ENCODE results near the gene KIAA1671.

Gene KIAA1671

GRCh38 chr22:25084405-25085107 lies 132.0 kb downstream of the KIAA1671 start:
- no peak for DNase-seq

- DNase-seq = peak in 1 of 51 donors; percentile 26
These were observed 132.6 kb downstream of the KIAA1671 start for GRCh38 chr22:25085156-25085555.

GRCh38 chr22:25085930-25086901 lies 133.7 kb downstream of the KIAA1671 start:
- DNase-seq = no peak

DNA sequence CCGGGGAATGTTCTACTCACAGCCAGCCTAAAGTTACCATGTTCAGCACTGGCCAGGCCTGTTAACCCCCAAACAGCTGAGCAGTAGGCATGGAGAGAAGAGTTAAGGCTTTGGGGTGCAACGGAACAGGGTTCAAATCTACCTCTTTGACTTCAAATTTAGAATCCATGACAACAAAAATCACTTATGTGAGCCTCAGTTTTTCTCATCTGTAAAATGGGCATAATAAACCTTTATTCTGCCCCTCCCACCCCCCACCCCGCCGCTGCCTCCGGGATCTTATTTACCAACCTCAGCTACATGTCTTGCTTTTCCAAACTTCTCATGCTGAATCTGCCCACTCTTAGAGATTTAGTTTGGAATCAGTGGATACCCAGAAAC lies 134.4 kb downstream of the KIAA1671 start:
- no peak for DNase-seq

- no peak for DNase-seq
These were observed 137.8 kb downstream of the KIAA1671 start for GRCh38 chr22:25090225-25090890.

- peak in 4 of 51 donors; percentile 14 to 36 (median 30) for DNase-seq
These were observed 138.9 kb downstream of the KIAA1671 start for GRCh38 chr22:25091458-25091857.

DNA sequence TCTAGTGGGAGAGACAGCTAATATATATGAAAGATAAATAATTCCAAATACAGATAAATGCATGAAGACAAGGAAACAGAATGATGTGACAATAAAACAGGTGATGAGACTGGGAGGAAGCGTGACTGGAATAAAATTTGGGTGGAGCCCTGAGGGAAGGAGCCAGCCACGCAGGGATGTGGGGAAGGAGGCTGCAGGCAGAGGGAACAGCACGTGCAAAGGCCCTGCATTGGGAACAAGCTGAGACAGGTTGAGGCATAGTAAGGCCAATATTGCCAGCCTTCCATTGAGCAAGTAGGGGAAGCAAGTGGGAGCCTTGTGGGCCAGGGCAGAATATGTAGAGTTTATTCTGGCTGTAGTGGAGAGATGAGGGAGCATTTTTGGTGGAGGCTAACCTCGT lies 139.6 kb downstream of the KIAA1671 start:
- DNase-seq = peak in 1 of 51 donors; percentile 32

GRCh38 chr22:25094579-25094978 lies 142.1 kb downstream of the KIAA1671 start:
- no peak for DNase-seq

- no peak for DNase-seq
These were observed 143.4 kb downstream of the KIAA1671 start for GRCh38 chr22:25095869-25096268.

DNA sequence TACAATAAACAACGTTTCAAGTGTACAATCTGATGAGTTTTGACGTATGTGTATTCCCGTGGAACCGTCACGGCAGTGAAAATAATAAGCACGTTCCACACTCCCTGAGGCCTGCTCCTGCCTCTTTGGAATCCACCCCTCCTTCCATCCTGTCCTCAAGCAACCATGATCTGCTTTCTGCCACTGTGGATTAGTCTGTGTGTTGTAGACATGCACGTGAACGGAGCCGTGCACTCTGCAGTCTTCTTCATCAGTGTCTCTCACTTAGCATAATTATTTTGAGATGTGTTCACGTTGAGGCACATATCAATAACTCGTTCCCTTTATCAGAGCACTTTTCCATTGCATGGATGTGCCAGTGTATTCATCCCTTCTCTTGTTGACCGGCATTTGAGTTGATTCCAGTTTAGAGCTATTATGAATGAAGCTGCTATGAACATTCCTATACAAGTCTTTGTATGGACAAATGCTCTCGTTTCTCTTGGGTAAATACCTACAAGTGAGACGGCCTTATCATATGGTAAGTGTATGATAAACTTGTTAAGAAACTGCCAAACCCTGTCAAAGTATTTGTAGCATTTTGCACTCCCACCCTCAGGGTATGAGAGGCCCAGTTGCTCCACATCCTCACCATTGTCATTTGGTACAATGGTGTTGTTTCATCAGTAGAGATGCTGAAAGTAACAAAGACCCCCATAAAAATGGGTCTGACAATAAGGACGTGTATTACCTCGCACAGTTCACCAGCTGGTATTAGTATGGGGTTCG lies 144.3 kb downstream of the KIAA1671 start:
- no peak for DNase-seq

GRCh38 chr22:25098445-25099081 lies 146.0 kb downstream of the KIAA1671 start:
- peak in 3 of 51 donors; percentile 12 to 69 (median 14) for DNase-seq

DNA sequence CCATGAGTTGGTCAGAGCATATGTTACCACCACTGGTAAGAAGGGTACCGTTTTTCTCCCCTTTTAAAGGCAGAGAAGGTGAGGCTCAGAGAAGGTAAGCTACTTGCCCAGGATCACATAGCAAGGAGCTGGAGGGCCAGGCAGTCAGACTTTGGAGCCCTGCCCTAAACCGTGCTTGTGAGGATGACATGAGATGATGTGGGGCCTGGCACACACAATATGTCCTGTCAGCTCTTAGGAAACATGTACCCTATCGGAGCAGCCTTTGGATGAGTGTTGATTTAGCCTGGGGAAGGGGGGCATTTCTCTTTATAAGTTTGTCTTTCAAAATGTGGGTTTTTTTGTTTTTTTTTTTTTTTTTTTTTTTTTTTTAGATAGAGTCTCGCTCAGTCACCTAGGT lies 146.7 kb downstream of the KIAA1671 start:
- DNase-seq = no peak

- no peak for DNase-seq
These were observed 147.9 kb downstream of the KIAA1671 start for GRCh38 chr22:25100402-25100801.

- no peak for DNase-seq
These were observed 148.4 kb downstream of the KIAA1671 start for GRCh38 chr22:25100948-25101347.

- no peak for DNase-seq
These were observed 149.0 kb downstream of the KIAA1671 start for GRCh38 chr22:25101501-25101900.

GRCh38 chr22:25101986-25102385 lies 149.5 kb downstream of the KIAA1671 start:
- no peak for DNase-seq

DNA sequence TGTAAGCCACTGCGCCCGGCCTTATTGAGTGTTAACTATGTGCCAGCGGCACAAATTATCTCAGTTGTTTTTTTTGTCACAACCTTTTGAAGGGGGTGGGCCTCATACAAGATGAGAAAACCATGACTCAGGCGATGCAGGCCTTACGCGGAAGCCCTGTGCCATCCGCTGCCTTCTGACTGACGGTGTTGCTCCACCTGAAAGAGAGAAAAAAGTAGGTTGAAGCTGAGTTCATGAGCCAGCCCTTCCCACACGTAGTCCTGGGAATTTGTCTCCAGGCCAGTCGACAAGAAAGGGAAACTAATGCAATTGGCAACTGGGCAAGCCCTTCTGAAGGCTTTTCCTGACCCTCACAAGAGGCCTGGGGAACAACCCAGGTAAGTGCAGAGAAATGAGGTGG lies 150.2 kb downstream of the KIAA1671 start:
- DNase-seq = no peak

DNA sequence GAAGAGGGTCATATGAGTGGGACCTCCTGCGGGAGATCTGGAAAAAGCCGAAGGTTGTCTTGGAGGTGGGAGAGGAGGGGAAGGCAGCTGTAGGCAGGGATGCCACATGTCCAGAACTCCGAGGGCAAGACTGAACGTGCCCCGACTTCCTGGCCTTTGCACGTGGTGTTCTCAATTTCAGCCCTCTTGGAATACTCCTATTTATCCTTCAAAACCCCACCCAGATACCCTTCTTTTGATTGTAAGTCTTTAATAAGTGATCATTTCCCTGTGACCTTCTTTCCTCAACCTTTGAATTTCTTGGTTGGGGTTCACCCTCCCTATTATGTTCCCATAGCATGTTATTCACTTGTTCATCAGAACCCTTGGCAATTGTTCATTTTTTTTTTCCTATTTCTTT lies 151.9 kb downstream of the KIAA1671 start:
- DNase-seq = no peak

- no peak for DNase-seq
These were observed 153.5 kb downstream of the KIAA1671 start for GRCh38 chr22:25105817-25106650.

Measured in hypothalamus (tissue), 51 donors.